ENCODE data around the gene TESK2. TPM values are rescaled to one million over a fixed set of nuclear protein-coding genes. Genes with fewer than 3 reads are reported as not detected.

Gene TESK2
- polyA plus RNA-seq, 1 of the 3 experiments (the other 2 are of a cell fraction), result 1.3 TPM

- TF ChIP-seq ZBTB33 (IDR thresholded peaks at IDR 0.05; ENCODE audit: borderline replicate concordance, low read depth) (peak; percentile 88), USF1 (IDR thresholded peaks at IDR 0.05; ENCODE audit: borderline replicate concordance, low read depth) (no peak; the same call in 1 of the 2 replicates)
These were observed 151.0 kb downstream of the TESK2 start, which contains the start of the genes MUTYH and TOE1 (continued) for GRCh38 chr1:45339789-45340558.

DNA sequence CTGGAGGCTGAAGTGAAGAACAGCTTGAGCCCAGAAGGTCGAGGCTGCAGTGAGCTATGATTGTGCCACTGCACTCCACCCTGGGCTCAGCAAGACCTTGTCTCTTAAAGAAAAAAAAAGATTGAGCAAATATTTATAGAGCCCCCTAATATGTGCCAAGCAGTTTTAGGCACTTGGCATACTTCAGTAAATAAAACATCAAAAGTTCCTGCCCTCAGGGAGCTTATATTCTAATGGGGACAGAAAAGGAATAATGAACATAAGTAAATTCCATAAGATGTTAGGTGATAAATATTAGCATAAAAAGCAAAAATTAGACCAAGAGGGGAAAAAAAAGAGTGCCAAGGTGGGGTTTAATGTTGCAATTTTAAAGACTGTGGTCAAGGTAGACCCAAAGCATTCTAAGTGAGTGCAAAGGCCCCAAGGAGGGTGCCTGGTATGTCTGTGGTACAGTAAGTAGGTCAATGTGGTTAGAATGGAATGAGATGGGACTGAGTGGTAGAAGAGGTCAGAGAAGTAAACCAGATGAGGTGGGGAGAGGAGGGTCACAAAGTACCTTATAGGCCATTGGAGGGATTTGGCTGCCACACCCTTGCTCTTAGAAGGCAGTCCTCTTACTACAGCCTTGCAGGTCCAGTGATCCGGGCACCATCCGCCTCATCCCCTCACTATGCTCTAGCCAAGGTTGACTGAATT, 153.2 kb downstream of the TESK2 start:
- H3K36me3 ChIP-seq (replicated peaks in 1 of 2; ENCODE audit: control insufficient read depth in 1 of 2, insufficient read depth in 2 of 2, low read length in 1 of 2), result peaks cover 8 to 18% of the 10 kb centered on the region in 2 experiments
- POLR2A ChIA-PET, result no interaction called here
- 93% methylated on average over 3 of the region's 3 CpGs for WGBS (ENCODE audit: low lambda C conversion rate)
- H3F3A ChIP-seq (replicated peaks; ENCODE audit: insufficient read depth), result peaks cover 13% of the 10 kb centered on the region
- H3K4me3 ChIP-seq (ENCODE audit: low read depth in 2 of 2, low read length in 1 of 2), result no peak overlapping the region
- no peak overlapping the region for H3K4me2 ChIP-seq
- H3K9me3 ChIP-seq, result no peaks in the 10 kb centered on the region
- H3K79me2 ChIP-seq (ENCODE audit: insufficient read depth), result peaks cover 37% of the 10 kb centered on the region
- H3K9me2 ChIP-seq, result no peaks in the 10 kb centered on the region
- peaks cover 0 to 11% of the 10 kb centered on the region in 2 experiments; a peak in 1 of 4 replicates for H3K4me1 ChIP-seq (ENCODE audit: control insufficient read depth in 1 of 2, insufficient read depth in 2 of 2, low read depth in 1 of 2, low read length in 1 of 2)
- TF ChIP-seq ELF1 (IDR thresholded peaks at IDR 0.05) (no peak), RAD21 (IDR thresholded peaks at IDR 0.05; ENCODE audit: low read length) (no peak), CHD2 (IDR thresholded peaks at IDR 0.05; ENCODE audit: low read length, partially characterized antibody) (no peak), MEF2A (IDR thresholded peaks at IDR 0.05; ENCODE audit: borderline replicate concordance, low read depth) (no peak), GATA2 (CRISPR knock-in tag; IDR thresholded peaks at IDR 0.05) (no peak), FOXM1 (IDR thresholded peaks at IDR 0.05; ENCODE audit: low read depth) (no peak), NRF1 (IDR thresholded peaks at IDR 0.05; ENCODE audit: low read depth, low read length) (no peak), SIN3A (IDR thresholded peaks at IDR 0.05; ENCODE audit: borderline replicate concordance, low read depth, low read length) (no peak), RCOR1 (IDR thresholded peaks at IDR 0.05; ENCODE audit: low read length) (no peak), RXRA (IDR thresholded peaks at IDR 0.05; ENCODE audit: borderline replicate concordance, low read depth) (no peak), TEAD4 (IDR thresholded peaks at IDR 0.05; ENCODE audit: borderline replicate concordance, insufficient read depth) (no peak), CTCF (IDR thresholded peaks at IDR 0.05) (no peak), NFIC (IDR thresholded peaks at IDR 0.05; ENCODE audit: borderline replicate concordance) (no peak)
- TF ChIP-seq, protein P1, sequence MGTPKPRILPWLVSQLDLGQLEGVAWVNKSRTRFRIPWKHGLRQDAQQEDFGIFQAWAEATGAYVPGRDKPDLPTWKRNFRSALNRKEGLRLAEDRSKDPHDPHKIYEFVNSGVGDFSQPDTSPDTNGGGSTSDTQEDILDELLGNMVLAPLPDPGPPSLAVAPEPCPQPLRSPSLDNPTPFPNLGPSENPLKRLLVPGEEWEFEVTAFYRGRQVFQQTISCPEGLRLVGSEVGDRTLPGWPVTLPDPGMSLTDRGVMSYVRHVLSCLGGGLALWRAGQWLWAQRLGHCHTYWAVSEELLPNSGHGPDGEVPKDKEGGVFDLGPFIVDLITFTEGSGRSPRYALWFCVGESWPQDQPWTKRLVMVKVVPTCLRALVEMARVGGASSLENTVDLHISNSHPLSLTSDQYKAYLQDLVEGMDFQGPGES (IDR thresholded peaks at IDR 0.05; ENCODE audit: low read depth, low read length), result no peak
- TF ChIP-seq, protein P2, sequence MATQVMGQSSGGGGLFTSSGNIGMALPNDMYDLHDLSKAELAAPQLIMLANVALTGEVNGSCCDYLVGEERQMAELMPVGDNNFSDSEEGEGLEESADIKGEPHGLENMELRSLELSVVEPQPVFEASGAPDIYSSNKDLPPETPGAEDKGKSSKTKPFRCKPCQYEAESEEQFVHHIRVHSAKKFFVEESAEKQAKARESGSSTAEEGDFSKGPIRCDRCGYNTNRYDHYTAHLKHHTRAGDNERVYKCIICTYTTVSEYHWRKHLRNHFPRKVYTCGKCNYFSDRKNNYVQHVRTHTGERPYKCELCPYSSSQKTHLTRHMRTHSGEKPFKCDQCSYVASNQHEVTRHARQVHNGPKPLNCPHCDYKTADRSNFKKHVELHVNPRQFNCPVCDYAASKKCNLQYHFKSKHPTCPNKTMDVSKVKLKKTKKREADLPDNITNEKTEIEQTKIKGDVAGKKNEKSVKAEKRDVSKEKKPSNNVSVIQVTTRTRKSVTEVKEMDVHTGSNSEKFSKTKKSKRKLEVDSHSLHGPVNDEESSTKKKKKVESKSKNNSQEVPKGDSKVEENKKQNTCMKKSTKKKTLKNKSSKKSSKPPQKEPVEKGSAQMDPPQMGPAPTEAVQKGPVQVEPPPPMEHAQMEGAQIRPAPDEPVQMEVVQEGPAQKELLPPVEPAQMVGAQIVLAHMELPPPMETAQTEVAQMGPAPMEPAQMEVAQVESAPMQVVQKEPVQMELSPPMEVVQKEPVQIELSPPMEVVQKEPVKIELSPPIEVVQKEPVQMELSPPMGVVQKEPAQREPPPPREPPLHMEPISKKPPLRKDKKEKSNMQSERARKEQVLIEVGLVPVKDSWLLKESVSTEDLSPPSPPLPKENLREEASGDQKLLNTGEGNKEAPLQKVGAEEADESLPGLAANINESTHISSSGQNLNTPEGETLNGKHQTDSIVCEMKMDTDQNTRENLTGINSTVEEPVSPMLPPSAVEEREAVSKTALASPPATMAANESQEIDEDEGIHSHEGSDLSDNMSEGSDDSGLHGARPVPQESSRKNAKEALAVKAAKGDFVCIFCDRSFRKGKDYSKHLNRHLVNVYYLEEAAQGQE (IDR thresholded peaks at IDR 0.05; ENCODE audit: low read depth, low read length), result no peak
- TF ChIP-seq, protein P3, sequence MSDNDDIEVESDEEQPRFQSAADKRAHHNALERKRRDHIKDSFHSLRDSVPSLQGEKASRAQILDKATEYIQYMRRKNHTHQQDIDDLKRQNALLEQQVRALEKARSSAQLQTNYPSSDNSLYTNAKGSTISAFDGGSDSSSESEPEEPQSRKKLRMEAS (IDR thresholded peaks at IDR 0.05; ENCODE audit: low read depth), result no peak
- no peak for DNase-seq
- H2AFZ ChIP-seq (ENCODE audit: low read depth), result no peak overlapping the region
- H3K27ac ChIP-seq (ENCODE audit: low read depth in 2 of 2, low read length in 1 of 2), result no peak overlapping the region
- CTCF ChIA-PET, result interaction anchor here (1.2 to 5.7 kb wide), 3 partner anchors 154 to 323 kb away, joined by 3 to 38 read pairs (median 4); partner anchors contain the start of gene TESK2
- H4K20me1 ChIP-seq (ENCODE audit: insufficient read depth), result no peaks in the 10 kb centered on the region
- no peaks in the 10 kb centered on the region for H3K27me3 ChIP-seq (ENCODE audit: insufficient read depth)
- no peak overlapping the region for H3K9ac ChIP-seq
